Astrocyte of the hippocampus (primary cell): ENCODE data around the gene ZNF124.
"Not testable (repeated sequence)": the region's sequence is repeated elsewhere in the genome, so short reads cannot be mapped to it uniquely, and the experiment has no call there.

ENCODE experiments used
- DNase-seq: peaks from one replicate; pipeline ENCODE4 v3.0.0; 2011; ENCODE audit warnings: low read depth, low spot score

The ZNF124 gene

GRCh38 chr1:247171875-247172563 lies at the start of gene ZNF124:
Gene ZNF124 (minus strand): TSS chr1:247172020. CDS start chr1:247171877, 143 bp downstream.
- DNase-seq: not testable (repeated sequence)

GRCh38 chr1:247220280-247220679 lies 48.5 kb upstream of the ZNF124 start:
- DNase-seq: not testable (repeated sequence)

- no peak for DNase-seq
Measured at GRCh38 chr1:247218121-247218651, 46.4 kb upstream of the ZNF124 start.

- no peak for DNase-seq
Measured at GRCh38 chr1:247216261-247216660, 44.4 kb upstream of the ZNF124 start.

GRCh38 chr1:247212627-247213617 lies 41.1 kb upstream of the ZNF124 start:
- DNase-seq: no peak

GRCh38 chr1:247212012-247212411 lies 40.2 kb upstream of the ZNF124 start:
- no peak for DNase-seq

GRCh38 chr1:247211339-247211738 lies 39.5 kb upstream of the ZNF124 start:
- DNase-seq: no peak

GRCh38 chr1:247210376-247211117 lies 38.7 kb upstream of the ZNF124 start:
- peak; percentile 97 for DNase-seq

GRCh38 chr1:247210062-247210375 lies 38.2 kb upstream of the ZNF124 start:
- DNase-seq: no peak

- no peak for DNase-seq
Measured at GRCh38 chr1:247209396-247209795, 37.6 kb upstream of the ZNF124 start.

GRCh38 chr1:247204177-247204647 lies 32.4 kb upstream of the ZNF124 start:
- no peak for DNase-seq

GRCh38 chr1:247198781-247199180 lies 27.0 kb upstream of the ZNF124 start:
- no peak for DNase-seq

GRCh38 chr1:247193958-247194357 lies 22.1 kb upstream of the ZNF124 start:
- DNase-seq: no peak

- no peak for DNase-seq
Measured at GRCh38 chr1:247189981-247190798, 18.4 kb upstream of the ZNF124 start.

GRCh38 chr1:247185667-247186066 lies 13.8 kb upstream of the ZNF124 start:
- no peak for DNase-seq

- DNase-seq: no peak
Measured at GRCh38 chr1:247184254-247184653, 12.4 kb upstream of the ZNF124 start.

GRCh38 chr1:247182994-247183393 lies 11.2 kb upstream of the ZNF124 start:
- no peak for DNase-seq

- peak; percentile 13 for DNase-seq
Measured at GRCh38 chr1:247180581-247180980, 8.8 kb upstream of the ZNF124 start.

- no peak for DNase-seq
Measured at GRCh38 chr1:247177755-247178154, 5.9 kb upstream of the ZNF124 start.

GRCh38 chr1:247175458-247175857 lies 3.6 kb upstream of the ZNF124 start:
- no peak for DNase-seq

GRCh38 chr1:247173431-247173830 lies 1.6 kb upstream of the ZNF124 start:
- no peak for DNase-seq
